Fibroblast of the conjunctiva (primary cell): ENCODE results near the gene RYR1.
"Not testable (repeated sequence)": the region's sequence is repeated elsewhere in the genome, so short reads cannot be mapped to it uniquely, and the experiment has no call there.

Source experiments
- DNase-seq: peaks from one replicate; pipeline ENCODE4 v3.0.0-alpha.2; 2010; ENCODE audit warnings: low read depth

Gene RYR1

DNA sequence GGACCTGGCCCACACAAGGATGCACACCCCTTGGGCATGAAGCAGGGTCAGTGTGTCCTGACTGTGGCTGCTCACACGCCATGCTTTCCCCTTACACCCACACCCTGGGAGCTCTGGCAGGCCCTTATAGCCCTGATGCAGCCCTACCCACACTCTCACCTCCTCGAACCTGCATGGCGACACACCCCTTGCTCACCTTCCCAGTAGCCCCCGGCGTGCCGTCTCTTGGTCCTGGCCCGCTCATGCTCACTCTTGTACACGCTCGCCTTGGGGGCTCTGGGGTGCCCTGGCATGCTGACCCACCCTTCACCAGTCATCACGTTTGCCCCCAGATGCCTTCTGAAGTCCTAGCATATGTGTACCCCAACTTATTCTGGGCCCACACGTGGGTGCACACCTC lies 128.2 kb downstream of the RYR1 start:
- DNase-seq = no peak

- DNase-seq = no peak
Observed at GRCh38 chr19:38562096-38562495, 128.6 kb downstream of the RYR1 start.

GRCh38 chr19:38563475-38563874 lies 130.0 kb downstream of the RYR1 start:
- DNase-seq = no peak

DNA sequence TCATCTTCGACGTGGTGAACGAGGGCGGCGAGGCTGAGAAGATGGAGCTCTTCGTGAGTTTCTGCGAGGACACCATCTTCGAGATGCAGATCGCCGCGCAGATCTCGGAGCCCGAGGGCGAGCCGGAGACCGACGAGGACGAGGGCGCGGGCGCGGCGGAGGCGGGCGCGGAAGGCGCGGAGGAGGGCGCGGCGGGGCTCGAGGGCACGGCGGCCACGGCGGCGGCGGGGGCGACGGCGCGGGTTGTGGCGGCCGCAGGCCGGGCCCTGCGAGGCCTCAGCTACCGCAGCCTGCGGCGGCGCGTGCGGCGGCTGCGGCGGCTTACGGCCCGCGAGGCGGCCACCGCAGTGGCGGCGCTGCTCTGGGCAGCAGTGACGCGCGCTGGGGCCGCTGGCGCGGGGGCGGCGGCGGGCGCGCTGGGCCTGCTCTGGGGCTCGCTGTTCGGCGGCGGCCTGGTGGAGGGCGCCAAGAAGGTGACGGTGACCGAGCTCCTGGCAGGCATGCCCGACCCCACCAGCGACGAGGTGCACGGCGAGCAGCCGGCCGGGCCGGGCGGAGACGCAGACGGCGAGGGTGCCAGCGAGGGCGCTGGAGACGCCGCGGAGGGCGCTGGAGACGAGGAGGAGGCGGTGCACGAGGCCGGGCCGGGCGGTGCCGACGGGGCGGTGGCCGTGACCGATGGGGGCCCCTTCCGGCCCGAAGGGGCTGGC lies 131.6 kb downstream of the RYR1 start:
- no peak for DNase-seq

- DNase-seq = no peak
Observed at GRCh38 chr19:38565691-38566105, 132.2 kb downstream of the RYR1 start.

- no peak for DNase-seq
Observed at GRCh38 chr19:38569368-38569983, 136.0 kb downstream of the RYR1 start.

- DNase-seq = no peak
Observed at GRCh38 chr19:38571682-38572081, 138.2 kb downstream of the RYR1 start.

GRCh38 chr19:38577826-38578225 lies 144.3 kb downstream of the RYR1 start:
- no peak for DNase-seq

DNA sequence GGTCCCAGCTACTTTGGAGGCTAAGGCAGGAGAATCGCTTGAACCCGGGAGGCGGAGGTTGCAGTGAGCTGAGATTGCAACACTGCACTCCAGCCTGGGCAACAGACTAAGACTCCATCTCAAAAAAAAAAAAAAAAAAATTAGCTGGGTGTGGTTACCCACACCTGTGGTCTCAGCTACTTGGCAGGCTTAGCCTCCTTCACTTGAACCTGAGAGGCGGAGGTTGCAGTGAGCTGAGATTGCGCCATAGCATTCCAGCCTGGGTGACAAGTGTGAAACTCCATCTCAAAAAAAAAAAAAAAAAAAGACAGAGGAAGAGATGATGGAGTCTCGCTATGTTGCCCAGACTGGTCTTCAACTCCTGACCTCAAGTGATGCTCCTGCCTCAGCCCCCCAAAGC lies 145.8 kb downstream of the RYR1 start:
- DNase-seq = not testable (repeated sequence)

DNA sequence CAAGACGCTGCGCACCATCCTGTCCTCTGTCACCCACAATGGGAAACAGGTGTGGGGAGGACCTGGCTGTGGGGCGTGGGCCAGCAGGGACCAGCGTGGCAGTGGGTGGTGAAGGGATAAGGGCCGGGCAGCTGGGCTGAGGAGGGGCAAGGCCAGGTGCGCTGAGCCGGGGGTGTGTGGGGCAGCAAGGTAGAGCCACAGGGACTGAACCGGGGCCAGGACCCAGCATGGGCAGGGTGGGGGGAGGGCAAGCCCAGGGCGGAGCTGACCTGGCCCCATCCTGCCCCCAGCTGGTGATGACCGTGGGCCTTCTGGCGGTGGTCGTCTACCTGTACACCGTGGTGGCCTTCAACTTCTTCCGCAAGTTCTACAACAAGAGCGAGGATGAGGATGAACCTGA lies 146.6 kb downstream of the RYR1 start:
- DNase-seq = no peak

DNA sequence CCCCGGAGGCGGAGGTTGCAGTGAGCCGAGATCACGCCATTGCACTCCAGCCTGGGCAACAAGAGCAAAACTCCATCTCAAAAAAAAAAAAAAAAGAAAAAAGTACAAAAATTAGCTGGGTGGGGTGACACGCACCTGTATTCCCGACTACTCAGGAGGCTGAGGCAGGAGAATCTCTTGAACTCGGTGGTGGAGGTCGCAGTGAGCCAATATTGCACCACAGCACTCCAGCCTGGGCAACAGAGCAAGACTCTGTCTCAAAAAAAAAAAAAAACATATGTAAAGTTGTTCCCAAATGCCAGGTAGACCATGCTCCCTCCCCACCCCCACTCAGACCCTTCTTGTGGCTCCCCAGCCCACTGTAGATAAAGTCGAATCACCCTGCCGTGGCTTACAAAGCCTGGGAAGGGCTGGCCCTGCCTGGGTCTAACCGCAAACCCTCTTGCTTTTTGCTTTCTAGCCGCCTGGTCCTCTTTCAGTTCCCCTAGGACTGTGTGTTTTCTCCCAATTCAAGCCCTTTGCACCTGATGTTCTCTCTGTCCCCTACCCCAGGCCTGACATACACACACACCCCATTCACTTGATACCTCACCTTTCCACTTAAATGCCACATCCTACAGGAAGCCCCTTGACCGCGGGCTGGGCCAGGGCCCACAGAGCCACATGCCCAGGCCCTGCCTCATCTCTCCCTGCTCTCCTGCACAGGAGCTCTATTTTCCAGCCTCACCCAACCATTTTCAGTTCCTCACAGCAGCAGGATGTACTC lies 149.9 kb downstream of the RYR1 start:
- no peak for DNase-seq

DNA sequence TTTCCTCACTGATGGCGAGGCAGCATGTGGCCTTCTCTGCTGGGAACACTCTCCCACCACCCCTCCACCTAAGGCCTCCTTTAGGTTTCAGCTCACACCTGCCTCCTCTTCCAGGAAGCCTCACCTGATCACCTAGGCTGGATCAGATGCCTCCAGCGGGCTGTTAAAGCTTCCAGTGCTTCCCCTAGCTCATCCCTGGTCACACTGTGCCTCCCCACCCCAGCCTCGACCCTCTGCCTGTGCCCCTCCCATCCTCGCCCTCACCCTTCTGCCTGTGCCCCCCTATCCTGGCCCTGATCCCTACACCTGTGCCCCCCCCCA lies 150.5 kb downstream of the RYR1 start:
- no peak for DNase-seq

GRCh38 chr19:38587562-38587961 lies 154.1 kb downstream of the RYR1 start:
- DNase-seq = no peak

DNA sequence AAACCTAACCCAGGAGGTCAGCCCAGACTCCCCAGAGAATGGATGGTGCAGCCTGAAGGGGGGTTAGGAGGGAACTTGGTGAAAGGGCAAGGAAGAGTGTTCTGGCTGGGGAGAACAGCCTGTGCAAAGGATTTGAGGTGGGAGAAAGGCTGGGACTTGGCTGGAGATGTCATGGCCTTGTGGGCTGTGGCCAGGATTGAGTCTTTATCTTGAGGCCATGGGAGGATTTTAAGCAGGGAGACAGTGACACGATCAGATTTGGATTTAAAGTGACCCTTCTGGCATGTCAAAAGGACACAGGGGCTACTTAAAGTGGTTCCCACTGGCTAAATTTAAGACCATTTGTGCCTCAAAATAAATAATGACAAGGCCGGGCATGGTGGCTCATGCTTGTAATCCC lies 154.6 kb downstream of the RYR1 start:
- no peak for DNase-seq

GRCh38 chr19:38592940-38593339 lies 159.4 kb downstream of the RYR1 start:
- DNase-seq = no peak

DNA sequence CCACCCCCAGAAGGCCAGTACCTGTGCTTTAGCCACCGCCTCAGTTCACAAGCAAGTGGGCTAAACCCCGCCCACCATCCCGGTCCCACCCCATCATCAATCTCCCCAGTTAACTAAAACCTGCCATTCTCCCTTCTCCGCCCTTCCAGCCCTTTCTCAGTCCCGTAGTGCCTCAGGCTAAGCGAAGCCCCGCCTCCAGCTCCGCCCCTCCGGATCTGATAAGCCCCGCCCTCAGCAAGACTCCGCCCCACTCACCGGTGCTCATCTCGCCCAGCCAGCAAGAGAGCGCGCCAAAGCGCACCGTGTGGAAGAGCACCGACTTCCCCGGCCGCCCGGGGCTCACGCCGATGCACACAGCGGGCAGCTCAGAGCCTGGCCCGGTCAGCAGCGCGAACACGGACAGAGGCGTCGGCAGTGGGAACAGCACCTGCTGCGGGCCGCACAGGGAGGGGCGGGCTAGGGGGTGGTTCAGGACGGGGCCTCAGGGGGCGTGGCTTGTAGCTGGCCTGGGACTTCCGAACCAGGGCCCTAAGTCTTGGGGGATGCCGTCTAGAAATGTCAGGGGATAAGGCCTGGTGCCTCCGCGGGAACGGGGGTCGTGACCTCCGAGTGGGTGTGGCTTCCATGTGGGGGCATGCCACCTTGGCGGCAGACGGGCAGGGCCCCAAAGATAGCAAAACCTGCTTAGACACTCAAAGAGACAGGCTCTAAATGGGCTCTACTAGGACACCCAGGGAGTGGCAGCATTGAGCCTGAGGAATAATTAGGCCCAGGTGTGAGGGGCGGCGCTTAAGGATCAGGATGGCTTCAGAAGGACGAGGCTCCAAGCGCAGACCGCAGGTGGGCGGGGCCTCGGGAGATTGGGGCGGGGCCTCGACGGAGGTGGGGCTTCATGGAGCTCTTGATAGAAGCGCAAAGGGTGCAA lies 162.8 kb downstream of the RYR1 start:
- no peak for DNase-seq

- no peak for DNase-seq
Observed at GRCh38 chr19:38597075-38597474, 163.6 kb downstream of the RYR1 start.

DNA sequence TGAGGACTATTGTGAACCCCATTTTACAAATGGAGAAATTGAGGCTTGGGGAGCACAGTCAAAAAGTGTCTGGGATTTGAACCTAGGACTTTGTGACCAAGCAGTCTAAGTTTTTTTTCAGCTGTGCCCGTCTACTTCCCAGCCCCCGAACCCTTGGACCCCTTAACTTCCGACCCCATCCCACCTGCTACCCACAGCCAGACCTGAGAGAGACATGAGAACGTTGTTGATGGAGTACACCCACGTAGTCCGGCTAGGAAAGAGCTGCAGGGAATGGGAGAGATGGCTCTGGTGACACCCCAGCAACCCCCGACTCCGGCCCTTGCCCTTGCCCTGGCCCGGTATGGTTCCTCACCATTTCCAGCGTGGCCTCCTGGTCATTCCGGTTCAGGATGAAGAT lies 166.2 kb downstream of the RYR1 start:
- no peak for DNase-seq

GRCh38 chr19:38602856-38603255 lies 169.4 kb downstream of the RYR1 start:
- not testable (repeated sequence) for DNase-seq

- no peak for DNase-seq
Observed at GRCh38 chr19:38606131-38606530, 172.6 kb downstream of the RYR1 start.

DNA sequence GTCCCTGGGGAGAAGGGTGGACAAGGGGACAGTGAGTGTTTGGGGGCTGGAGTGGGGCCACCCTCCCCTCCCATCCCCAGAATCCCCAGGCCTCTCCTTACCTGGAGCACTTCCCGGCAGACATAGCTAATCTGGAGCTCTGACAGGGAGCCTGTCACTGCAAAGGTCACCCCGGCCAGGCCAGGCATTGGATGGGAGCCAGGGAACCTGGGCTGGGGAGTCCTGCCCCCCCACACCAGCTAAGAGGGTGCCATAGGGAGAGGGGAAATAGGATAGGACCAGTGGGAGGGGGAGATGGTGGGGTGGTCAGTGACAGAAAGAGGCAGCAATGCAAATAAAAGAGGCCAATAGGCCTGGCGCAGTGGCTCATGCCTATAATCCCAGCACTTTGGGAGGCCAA lies 180.8 kb downstream of the RYR1 start:
- no peak for DNase-seq

DNA sequence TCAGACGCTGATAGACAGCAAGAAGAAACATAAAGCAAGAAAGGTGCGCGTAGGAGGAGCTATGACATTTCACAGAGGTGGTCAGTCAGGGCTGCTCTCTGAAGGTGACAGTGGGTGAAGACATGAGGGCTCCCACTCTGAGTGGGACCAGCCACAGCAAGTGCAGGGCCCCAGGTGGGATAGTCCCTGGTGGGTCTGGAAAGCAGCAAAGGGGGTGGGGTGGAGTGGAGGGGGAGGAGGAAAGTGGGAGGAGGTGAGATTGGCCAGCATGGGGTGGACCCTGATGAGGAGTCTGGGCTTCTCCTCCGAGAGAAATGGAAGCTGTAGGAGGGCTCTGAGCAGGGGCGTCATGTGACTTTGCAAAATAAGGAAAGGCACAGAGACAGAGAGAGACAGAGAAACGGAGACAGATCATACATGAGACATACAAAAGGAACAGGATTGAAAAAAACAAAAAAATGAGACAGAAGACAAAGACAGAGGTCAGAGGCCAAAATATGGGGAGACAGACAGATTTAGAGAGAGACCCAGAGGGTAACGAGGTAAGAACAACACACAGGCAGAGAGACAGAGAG lies 181.6 kb downstream of the RYR1 start:
- no peak for DNase-seq
